ENCODE measurements around the gene ABCC3. TPM values are rescaled to one million over a fixed set of nuclear protein-coding genes. Genes with fewer than 3 reads are reported as not detected.
"Not testable (repeated sequence)": the region's sequence is repeated elsewhere in the genome, so short reads cannot be mapped to it uniquely, and the experiment has no call there.

The ABCC3 gene
- total and polyA plus RNA-seq, 12 donors, result 0.23 to 5.7 (median 1.1) TPM; not detected in 1

GRCh38 chr17:50708050-50709000 lies 73.6 kb downstream of the ABCC3 start:
- WGBS, 2 donors, result 3 to 5% methylated on average over 6 of the region's 6 CpGs
- H3K9me3 ChIP-seq, result no peaks in the 10 kb centered on the region
- TF ChIP-seq, protein P1, sequence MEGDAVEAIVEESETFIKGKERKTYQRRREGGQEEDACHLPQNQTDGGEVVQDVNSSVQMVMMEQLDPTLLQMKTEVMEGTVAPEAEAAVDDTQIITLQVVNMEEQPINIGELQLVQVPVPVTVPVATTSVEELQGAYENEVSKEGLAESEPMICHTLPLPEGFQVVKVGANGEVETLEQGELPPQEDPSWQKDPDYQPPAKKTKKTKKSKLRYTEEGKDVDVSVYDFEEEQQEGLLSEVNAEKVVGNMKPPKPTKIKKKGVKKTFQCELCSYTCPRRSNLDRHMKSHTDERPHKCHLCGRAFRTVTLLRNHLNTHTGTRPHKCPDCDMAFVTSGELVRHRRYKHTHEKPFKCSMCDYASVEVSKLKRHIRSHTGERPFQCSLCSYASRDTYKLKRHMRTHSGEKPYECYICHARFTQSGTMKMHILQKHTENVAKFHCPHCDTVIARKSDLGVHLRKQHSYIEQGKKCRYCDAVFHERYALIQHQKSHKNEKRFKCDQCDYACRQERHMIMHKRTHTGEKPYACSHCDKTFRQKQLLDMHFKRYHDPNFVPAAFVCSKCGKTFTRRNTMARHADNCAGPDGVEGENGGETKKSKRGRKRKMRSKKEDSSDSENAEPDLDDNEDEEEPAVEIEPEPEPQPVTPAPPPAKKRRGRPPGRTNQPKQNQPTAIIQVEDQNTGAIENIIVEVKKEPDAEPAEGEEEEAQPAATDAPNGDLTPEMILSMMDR (IDR thresholded peaks at IDR 0.05), result no peak
- intact Hi-C loops (cut with DNase I), result loop anchor here in 1 of 10 donors (5.0 kb wide), 1 partner anchor 226 kb away; no protein-coding TSS in a partner anchor
- peak overlapping the region; percentile 69 to 85 (median 76) for H3K4me3 ChIP-seq
- peaks cover 0 to 25% (median 3%) of the 10 kb centered on the region in 9 donors for H3K36me3 ChIP-seq
- DNase-seq, result no peak
- H3K27me3 ChIP-seq, result no peaks in the 10 kb centered on the region
- peaks cover 8 to 60% (median 42%) of the 10 kb centered on the region in 9 donors for H3K4me1 ChIP-seq
- ATAC-seq, result peak in 6 of 8 donors; percentile 9 to 58 (median 46)
- H3K27ac ChIP-seq, result peak overlapping the region; percentile 84 to 98 (median 96)

- Histone ChIP-seq H3K27ac (peak overlapping the region; percentile 84 to 98 (median 96)), H3K4me3 (peak overlapping the region in 3 of 10 donors; percentile 69 to 80 (median 77)), H3K36me3 (peaks cover 0 to 17% (median 2%) of the 10 kb centered on the region in 9 donors), H3K4me1 (peaks cover 8 to 53% (median 40%) of the 10 kb centered on the region in 9 donors)
- not testable (repeated sequence) for H3K27me3 ChIP-seq, H3K9me3 ChIP-seq, ATAC-seq, DNase-seq
- WGBS, 2 donors, result 82 to 84% methylated on average over 4 of the region's 4 CpGs
- intact Hi-C loops (cut with DNase I), result loop anchor here in 1 of 10 donors (5.0 kb wide), 1 partner anchor 227 kb away; no protein-coding TSS in a partner anchor
These were observed 74.4 kb downstream of the ABCC3 start for GRCh38 chr17:50709053-50709452.

DNA sequence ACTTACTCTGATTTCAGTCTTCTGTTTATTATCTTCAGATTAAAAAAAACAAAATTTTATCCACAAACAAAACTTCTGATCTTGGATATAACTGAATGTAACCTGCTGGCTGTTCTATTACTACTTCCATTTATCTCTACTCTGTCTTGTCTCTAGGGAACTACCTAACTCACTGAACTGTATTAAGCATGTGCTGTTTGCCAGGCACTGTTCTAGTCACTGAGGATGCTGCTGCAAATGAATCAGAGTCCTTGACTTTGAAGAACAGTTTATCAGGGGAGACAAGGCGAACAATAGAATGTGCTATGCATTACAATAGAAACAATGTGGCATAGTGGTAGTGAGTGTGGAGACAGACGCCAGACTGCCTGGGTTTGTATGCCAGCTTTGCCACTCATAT lies 75.3 kb downstream of the ABCC3 start:
- WGBS, 2 donors, result 89 to 91% methylated on average over 2 of the region's 2 CpGs

GRCh38 chr17:50710650-50711049 lies 76.0 kb downstream of the ABCC3 start:
- DNase-seq, result no peak
- intact Hi-C loops (cut with DNase I), result no loop called here
- H3K36me3 ChIP-seq, result peaks cover 0 to 4% (median 0%) of the 10 kb centered on the region in 9 donors

More for the DNA sequence above, 75.3 kb downstream of the ABCC3 start:
- no peaks in the 10 kb centered on the region for H3K27me3 ChIP-seq
- H3K4me3 ChIP-seq, result no peak overlapping the region
- TF ChIP-seq, protein P1 (IDR thresholded peaks at IDR 0.05), result no peak
- intact Hi-C loops (cut with DNase I), result no loop called here
- ATAC-seq (no peak), DNase-seq (no peak)
- peaks cover 0 to 10% (median 0%) of the 10 kb centered on the region in 9 donors for H3K36me3 ChIP-seq
- no peaks in the 10 kb centered on the region for H3K9me3 ChIP-seq
- H3K4me1 ChIP-seq, result peaks cover 8 to 46% (median 38%) of the 10 kb centered on the region in 9 donors
- H3K27ac ChIP-seq, result peak overlapping the region in 1 of 10 donors; percentile 93

More at GRCh38 chr17:50710650-50711049, 76.0 kb downstream of the ABCC3 start:
- Histone ChIP-seq H3K27ac (peak overlapping the region in 1 of 10 donors; percentile 93), H3K9me3 (no peaks in the 10 kb centered on the region), H3K4me3 (no peak overlapping the region), H3K4me1 (peaks cover 8 to 45% (median 34%) of the 10 kb centered on the region in 9 donors), H3K27me3 (no peaks in the 10 kb centered on the region)
- TF ChIP-seq, protein P1 (IDR thresholded peaks at IDR 0.05), result no peak
- 87 to 94% methylated on average over 4 of the region's 4 CpGs for WGBS, 2 donors
- ATAC-seq, result no peak

Measured in heart right ventricle (tissue), 16 donors.